OCI-LY1 (cell line): ENCODE data around the gene UCP3.

ENCODE experiments used
- CTCF ChIP-seq: fragments of 200-600 bp; sonication (generic), shearing (Covaris generic); IDR thresholded peaks from 2 replicates; pipeline ENCODE4 v1.5.1; 2017; ENCODE audit warnings: mild to moderate bottlenecking, antibody characterized with exemption, low read length, moderate library complexity, mixed read lengths
- EZH2 ChIP-seq: fragments of 200-600 bp; sonication (generic), shearing (Covaris generic); IDR thresholded peaks from 2 replicates; pipeline ENCODE4 v1.8.0; 2017; ENCODE audit warnings: borderline replicate concordance, mixed run types, mild to moderate bottlenecking, antibody characterized with exemption, low read length, moderate library complexity, mixed read lengths

GRCh38 chr11:73961321-73961720 is 47.6 kb downstream of the UCP3 start:
- TF ChIP-seq EZH2 (no peak), CTCF (no peak)
